PC-9 (cell line): ENCODE data around the gene RASAL2. TPM values are rescaled to one million over a fixed set of nuclear protein-coding genes. Genes with fewer than 3 reads are reported as not detected.

ENCODE experiments used
- BruUV-seq: library from RNA; stranded (reverse); fragments of 400-500 nt; replicated peaks from 2 replicates; lab custom pipeline; 2021; lab: Mats Ljungman, UMichigan
- CTCF ChIA-PET: fragments of 300-600 bp; sonication (Branson Sonifier 250); formaldehyde crosslinking; loops from one replicate; lab custom pipeline; 2022; ENCODE audit warnings: antibody characterized with exemption; lab: Charles Lee
- POLR2A ChIA-PET: fragments of 300-600 bp; sonication (Branson Sonifier 250); formaldehyde crosslinking; loops from one replicate; lab custom pipeline; 2022; ENCODE audit warnings: antibody characterized with exemption; ENCODE audit not compliant: unreplicated experiment; lab: Charles Lee
- DNase-seq, 2 experiments: peaks; one replicate each; pipeline versions ENCODE4 v3.0.0 to v3.0.0-alpha.2; 2015 to 2022; ENCODE audit warnings: mixed read lengths in 1 of 2
- H2AFZ ChIP-seq: fragments of 200-600 bp; sonication (generic); 2 replicates; pipeline ENCODE4 v1.8.1; 2017; ENCODE audit warnings: antibody characterized with exemption
- H3F3A ChIP-seq: fragments of 200-600 bp; sonication (generic); 2 replicates; pipeline ENCODE4 v1.8.1; 2017; ENCODE audit warnings: antibody characterized with exemption, mild to moderate bottlenecking, low read depth; ENCODE audit not compliant: insufficient read depth
- H3K27ac ChIP-seq: fragments of 200-600 bp; sonication (generic); 2 replicates; pipeline ENCODE4 v1.6.1; 2016; ENCODE audit warnings: mixed run types
- H3K27me3 ChIP-seq: fragments of 200-600 bp; sonication (generic); 2 replicates; pipeline ENCODE4 v1.6.1; 2016; ENCODE audit warnings: low read depth, mixed run types; ENCODE audit not compliant: insufficient read depth
- H3K36me3 ChIP-seq: fragments of 200-600 bp; sonication (generic); 2 replicates; pipeline ENCODE4 v1.6.1; 2016; ENCODE audit warnings: low read depth, mixed run types
- H3K4me1 ChIP-seq: fragments of 200-600 bp; sonication (generic); replicated peaks from 2 replicates; pipeline ENCODE4 v1.6.1; 2016; ENCODE audit warnings: mixed run types; ENCODE audit not compliant: insufficient read depth
- H3K4me2 ChIP-seq: fragments of 200-600 bp; sonication (generic); 2 replicates; pipeline ENCODE4 v1.6.1; 2017; ENCODE audit warnings: mixed run types
- H3K4me3 ChIP-seq: fragments of 200-600 bp; sonication (generic); 2 replicates; pipeline ENCODE4 v1.6.1; 2016; ENCODE audit warnings: mixed run types
- H3K79me2 ChIP-seq: fragments of 200-600 bp; sonication (generic); 2 replicates; pipeline ENCODE4 v1.6.1; 2017; ENCODE audit warnings: low read depth, mixed run types
- H3K9me2 ChIP-seq: fragments of 200-600 bp; sonication (generic); 2 replicates; pipeline ENCODE4 v1.8.1; 2017; ENCODE audit warnings: mild to moderate bottlenecking; ENCODE audit not compliant: insufficient read depth
- H3K9me3 ChIP-seq: fragments of 200-600 bp; sonication (generic); 2 replicates; pipeline ENCODE4 v1.8.1; 2016; ENCODE audit warnings: low read depth; ENCODE audit not compliant: insufficient read depth
- H4K20me1 ChIP-seq: fragments of 200-600 bp; sonication (generic); 2 replicates; pipeline ENCODE4 v1.8.1; 2017; ENCODE audit not compliant: insufficient read depth
- EZH2 ChIP-seq: fragments of 200-600 bp; sonication (generic); IDR thresholded peaks from 2 replicates; pipeline ENCODE4 v1.8.0; 2017; ENCODE audit warnings: antibody characterized with exemption, low read depth
- intact Hi-C: fragments of 100-400 bp; cut with micrococcal nuclease; formaldehyde crosslinking; loops from one replicate; pipeline ENCODE4 v1.10.0; 2022; ENCODE audit not compliant: unreplicated experiment
- total RNA-seq: library from RNA; stranded (reverse); gene quantifications from 2 replicates; pipeline ENCODE4 v1.2.3, GENCODE V29; 2021
- TF ChIP-seq, protein P1 (sequence below): fragments of 200-600 bp; sonication (generic); conservative IDR thresholded peaks from 2 replicates; pipeline ENCODE4 v1.6.1; 2017; ENCODE audit warnings: mixed run types, antibody characterized with exemption, mild to moderate bottlenecking, moderate library complexity

RASAL2 gene
- total RNA-seq, 1 experiment from 2014 or later = 54.1 TPM

DNA sequence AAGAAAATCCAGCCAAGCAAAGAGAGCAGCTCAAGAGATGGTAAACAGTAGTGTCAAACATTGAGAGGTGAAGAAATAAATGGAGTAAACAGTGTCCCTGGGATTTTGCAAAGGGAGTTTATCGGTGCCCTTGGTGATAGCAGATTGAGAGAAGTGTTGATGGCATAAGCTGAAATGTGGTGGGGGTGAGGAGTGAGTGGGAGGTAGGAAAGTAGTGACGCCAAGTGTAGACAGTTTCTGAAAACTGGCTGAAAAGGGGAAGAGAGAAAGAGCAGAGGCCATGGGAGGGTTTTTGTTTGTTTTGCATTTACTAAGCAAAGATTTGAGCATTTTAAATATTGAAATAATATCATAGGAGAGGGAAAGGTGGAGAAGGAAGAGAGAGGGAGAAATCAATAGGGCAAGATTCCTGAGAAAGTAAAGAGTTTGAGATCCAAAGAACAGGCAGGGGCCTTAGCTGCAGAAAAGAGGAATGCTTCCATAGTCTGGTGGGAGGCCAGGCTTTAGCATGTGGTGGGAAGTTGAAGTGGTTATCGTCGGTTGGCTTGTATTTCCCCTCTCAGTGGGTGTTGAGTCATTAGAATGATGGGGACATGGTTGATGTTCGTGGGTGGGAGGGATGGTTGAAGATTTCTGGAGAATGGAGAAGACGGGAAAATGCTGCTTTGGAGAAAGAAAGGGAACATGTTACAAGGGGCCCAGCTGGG lies 26.8 kb upstream of the RASAL2 start:
- no TSS peak for BruUV-seq
- Histone ChIP-seq H2AFZ (no peak overlapping the region), H3K4me3 (no peak overlapping the region), H3K9me2 (no peaks in the 10 kb centered on the region), H3K27me3 (no peaks in the 10 kb centered on the region), H3K79me2 (no peaks in the 10 kb centered on the region), H3K9me3 (no peaks in the 10 kb centered on the region), H3F3A (no peaks in the 10 kb centered on the region), H3K27ac (no peak overlapping the region), H3K4me1 (no peaks in the 10 kb centered on the region), H3K4me2 (no peak overlapping the region), H3K36me3 (no peaks in the 10 kb centered on the region), H4K20me1 (no peaks in the 10 kb centered on the region)
- ChIA-PET CTCF (no interaction called here), POLR2A (no interaction called here)
- no peak for DNase-seq
- intact Hi-C loops = no loop called here
- TF ChIP-seq EZH2 = no peak
- TF ChIP-seq, protein P1, sequence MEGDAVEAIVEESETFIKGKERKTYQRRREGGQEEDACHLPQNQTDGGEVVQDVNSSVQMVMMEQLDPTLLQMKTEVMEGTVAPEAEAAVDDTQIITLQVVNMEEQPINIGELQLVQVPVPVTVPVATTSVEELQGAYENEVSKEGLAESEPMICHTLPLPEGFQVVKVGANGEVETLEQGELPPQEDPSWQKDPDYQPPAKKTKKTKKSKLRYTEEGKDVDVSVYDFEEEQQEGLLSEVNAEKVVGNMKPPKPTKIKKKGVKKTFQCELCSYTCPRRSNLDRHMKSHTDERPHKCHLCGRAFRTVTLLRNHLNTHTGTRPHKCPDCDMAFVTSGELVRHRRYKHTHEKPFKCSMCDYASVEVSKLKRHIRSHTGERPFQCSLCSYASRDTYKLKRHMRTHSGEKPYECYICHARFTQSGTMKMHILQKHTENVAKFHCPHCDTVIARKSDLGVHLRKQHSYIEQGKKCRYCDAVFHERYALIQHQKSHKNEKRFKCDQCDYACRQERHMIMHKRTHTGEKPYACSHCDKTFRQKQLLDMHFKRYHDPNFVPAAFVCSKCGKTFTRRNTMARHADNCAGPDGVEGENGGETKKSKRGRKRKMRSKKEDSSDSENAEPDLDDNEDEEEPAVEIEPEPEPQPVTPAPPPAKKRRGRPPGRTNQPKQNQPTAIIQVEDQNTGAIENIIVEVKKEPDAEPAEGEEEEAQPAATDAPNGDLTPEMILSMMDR = no peak

DNA sequence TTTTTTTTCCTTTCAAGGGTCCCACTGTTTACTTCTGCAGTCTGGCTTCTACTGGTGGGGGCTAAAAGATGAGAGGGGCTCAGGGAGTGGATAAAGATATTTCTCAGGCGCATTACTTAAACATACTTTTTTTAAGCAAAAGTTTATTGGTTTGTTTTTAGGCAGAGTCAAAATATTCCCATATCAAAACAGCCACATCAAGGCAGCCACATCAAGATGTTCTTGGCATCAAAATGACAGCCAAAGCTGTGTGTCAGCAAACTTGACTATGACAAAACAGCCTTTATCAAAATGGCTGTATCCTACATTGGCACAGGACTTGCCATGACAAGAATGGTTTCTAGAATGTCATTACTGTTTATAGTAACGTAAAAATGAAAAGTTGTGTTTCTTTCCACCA lies 22.1 kb upstream of the RASAL2 start:
- CTCF ChIA-PET = no interaction called here
- POLR2A ChIA-PET = no interaction called here

DNA sequence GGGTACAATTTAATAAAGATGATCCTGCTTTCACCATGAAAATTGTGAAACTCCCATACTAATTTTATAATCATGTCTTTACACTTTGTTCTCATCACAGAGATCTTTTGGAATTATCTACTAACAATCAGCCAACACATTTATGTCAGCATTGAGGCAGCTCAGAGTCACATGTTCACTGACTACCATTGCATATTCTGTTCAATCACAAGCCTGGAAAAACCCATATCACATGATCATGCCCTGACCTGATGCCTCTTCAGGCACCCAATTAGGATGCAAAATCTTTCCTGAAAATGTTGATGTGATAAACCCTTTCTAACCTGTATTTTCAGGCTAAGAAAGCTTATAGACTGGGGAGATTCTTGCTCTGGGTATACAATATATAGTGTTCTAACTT lies 21.6 kb upstream of the RASAL2 start:
- Histone ChIP-seq H3K4me2 (no peak overlapping the region), H3F3A (no peaks in the 10 kb centered on the region), H3K9me3 (no peaks in the 10 kb centered on the region), H3K4me1 (no peaks in the 10 kb centered on the region), H3K79me2 (no peaks in the 10 kb centered on the region), H3K27ac (no peak overlapping the region), H3K27me3 (no peaks in the 10 kb centered on the region), H3K9me2 (no peaks in the 10 kb centered on the region), H2AFZ (no peak overlapping the region), H3K36me3 (no peaks in the 10 kb centered on the region), H4K20me1 (no peaks in the 10 kb centered on the region), H3K4me3 (no peak overlapping the region)
- POLR2A ChIA-PET = no interaction called here
- CTCF ChIA-PET = no interaction called here
- TF ChIP-seq, protein P1 = no peak
- no peak for TF ChIP-seq EZH2
- intact Hi-C loops = no loop called here
- no TSS peak for BruUV-seq
- no peak for DNase-seq

More for the DNA sequence above, 22.1 kb upstream of the RASAL2 start:
- no peak overlapping the region for H3K4me3 ChIP-seq
- H4K20me1 ChIP-seq = no peaks in the 10 kb centered on the region
- no peaks in the 10 kb centered on the region for H3K27me3 ChIP-seq
- no peaks in the 10 kb centered on the region for H3K4me1 ChIP-seq
- no peaks in the 10 kb centered on the region for H3F3A ChIP-seq
- no peaks in the 10 kb centered on the region for H3K9me2 ChIP-seq
- intact Hi-C loops = no loop called here
- no peak for DNase-seq
- H2AFZ ChIP-seq = no peak overlapping the region
- H3K4me2 ChIP-seq = no peak overlapping the region
- H3K36me3 ChIP-seq = no peaks in the 10 kb centered on the region
- BruUV-seq = no TSS peak
- TF ChIP-seq, protein P1 = no peak
- TF ChIP-seq EZH2 = no peak
- H3K27ac ChIP-seq = no peak overlapping the region
- H3K9me3 ChIP-seq = no peaks in the 10 kb centered on the region
- H3K79me2 ChIP-seq = no peaks in the 10 kb centered on the region
